H1 (cell line): ENCODE measurements around the gene FAM184B. TPM values are rescaled to one million over a fixed set of nuclear protein-coding genes. Genes with fewer than 3 reads are reported as not detected.

Experiments
- CTCF ChIA-PET: fragments of 300-600 bp; sonication (Branson Sonifier 250); formaldehyde crosslinking; loops from one replicate; lab custom pipeline; 2021; ENCODE audit not compliant: partially characterized antibody; lab: Charles Lee
- POLR2A ChIA-PET: fragments of 300-600 bp; sonication (Branson Sonifier 250); formaldehyde crosslinking; loops from one replicate; lab custom pipeline; 2021; ENCODE audit warnings: inconsistent platforms; ENCODE audit not compliant: partially characterized antibody; lab: Charles Lee
- DNase-seq, 2 experiments: peaks; one replicate each; pipeline versions ENCODE4 v3.0.0 to v3.0.0-alpha.2; 2010 to 2022; ENCODE audit warnings: low spot score in 2 of 2, low read depth in 1 of 2, mixed read lengths in 1 of 2
- FAIRE-seq: peaks from 2 replicates; lab custom pipeline; 2011; peaks lifted over from hg19 to GRCh38; lab: Jason Lieb, UNC
- H2AFZ ChIP-seq: 2 replicates; pipeline ENCODE4 v1.8.1; 2012; ENCODE audit warnings: low read length, inconsistent platforms
- H2AK5ac ChIP-seq: 2 replicates; pipeline ENCODE4 v1.6.1; 2013; ENCODE audit warnings: low read depth, low read length
- H2BK120ac ChIP-seq: replicated peaks from 2 replicates; pipeline ENCODE3; 2013; ENCODE audit warnings: low read depth, low read length, inconsistent platforms
- H2BK12ac ChIP-seq: 2 replicates; pipeline ENCODE4 v1.6.1; 2013; ENCODE audit warnings: low read depth, low read length
- H2BK15ac ChIP-seq: 2 replicates; pipeline ENCODE4 v1.6.1; 2013; ENCODE audit warnings: low read length
- H2BK20ac ChIP-seq: 2 replicates; pipeline ENCODE4 v1.6.1; 2013; ENCODE audit warnings: low read length
- H2BK5ac ChIP-seq: 2 replicates; pipeline ENCODE4 v1.6.1; 2013; ENCODE audit warnings: low read depth, low read length
- H3K14ac ChIP-seq: 2 replicates; pipeline ENCODE4 v1.6.1; 2013; ENCODE audit warnings: inconsistent platforms; ENCODE audit not compliant: insufficient read length
- H3K18ac ChIP-seq: 2 replicates; pipeline ENCODE4 v1.6.1; 2013; ENCODE audit warnings: low read length; ENCODE audit errors: extremely low read depth
- H3K23ac ChIP-seq: 2 replicates; pipeline ENCODE4 v1.6.1; 2013; ENCODE audit warnings: inconsistent platforms; ENCODE audit not compliant: insufficient read length
- H3K23me2 ChIP-seq: 2 replicates; pipeline ENCODE4 v1.6.1; 2013; ENCODE audit warnings: low read depth, low read length
- H3K27ac ChIP-seq: 2 replicates; pipeline ENCODE4 v1.6.1; 2011; ENCODE audit warnings: low read depth, low read length, inconsistent platforms
- H3K27me3 ChIP-seq, 4 experiments: replicated peaks in 1 of 4; 1 replicate in 1 of 4; 2 replicates in 3 of 4; pipeline versions ENCODE4 v1.6.1 to v1.8.1; 2011 to 2013; ENCODE audit warnings: low read length in 3 of 4, mild to moderate bottlenecking in 3 of 4, inconsistent platforms in 2 of 4, mixed read lengths in 2 of 4, moderate library complexity in 1 of 4; ENCODE audit not compliant: control insufficient read depth in 3 of 4, insufficient read depth in 3 of 4; ENCODE audit errors: extremely low read depth in 1 of 4
- H3K36me3 ChIP-seq, 4 experiments: 2 replicates each; pipeline versions ENCODE4 v1.6.1 to v1.8.1; 2011 to 2013; ENCODE audit warnings: mild to moderate bottlenecking in 4 of 4, low read length in 3 of 4, moderate library complexity in 2 of 4, control low read depth in 1 of 4, inconsistent platforms in 1 of 4; ENCODE audit not compliant: insufficient read depth in 4 of 4, control insufficient read depth in 2 of 4
- H3K4ac ChIP-seq: replicated peaks from 2 replicates; pipeline ENCODE3; 2013; ENCODE audit warnings: low read length, low read depth, mixed read lengths, inconsistent platforms; ENCODE audit not compliant: insufficient read length
- H3K4me1 ChIP-seq, 4 experiments: replicated peaks in 1 of 4; 1 replicate in 1 of 4; 2 replicates in 3 of 4; pipeline versions ENCODE4 v1.6.1 to v1.8.1; 2011 to 2013; ENCODE audit warnings: low read length in 3 of 4, inconsistent platforms in 2 of 4, mixed read lengths in 1 of 4; ENCODE audit not compliant: insufficient read depth in 4 of 4, control insufficient read depth in 3 of 4
- H3K4me2 ChIP-seq, 2 experiments: 2 replicates each; pipeline versions ENCODE4 v1.6.1 to v1.8.1; 2011 to 2013; ENCODE audit warnings: low read depth in 2 of 2, low read length in 2 of 2, control low read depth in 1 of 2, inconsistent platforms in 1 of 2, mild to moderate bottlenecking in 1 of 2; ENCODE audit not compliant: insufficient read depth in 1 of 2
- H3K4me3 ChIP-seq, 4 experiments: fragments of 200-600, 300-600 bp in 1 of 4; sonication (generic), shearing (Covaris generic), sonication (Bioruptor Twin) in 1 of 4; 2 replicates each; pipeline versions ENCODE4 v1.5.1 to v1.8.1; 2011 to 2016; ENCODE audit warnings: low read length in 4 of 4, low read depth in 3 of 4, control low read depth in 2 of 4, inconsistent platforms in 2 of 4, mild to moderate bottlenecking in 2 of 4, mixed read lengths in 1 of 4, moderate library complexity in 1 of 4; ENCODE audit not compliant: insufficient read depth in 2 of 4; ENCODE audit errors: extremely low read depth in 1 of 4
- H3K56ac ChIP-seq: replicated peaks from 2 replicates; pipeline ENCODE3; 2013; ENCODE audit warnings: low read depth, mild to moderate bottlenecking, mixed read lengths, low read length, inconsistent platforms; ENCODE audit not compliant: insufficient read length
- H3K79me1 ChIP-seq: 2 replicates; pipeline ENCODE4 v1.6.1; 2013; ENCODE audit warnings: low read depth, low read length, control low read depth
- H3K79me2 ChIP-seq, 2 experiments: 2 replicates each; pipeline versions ENCODE4 v1.6.1 to v1.8.1; 2012 to 2013; ENCODE audit warnings: low read length in 2 of 2, mild to moderate bottlenecking in 2 of 2, inconsistent platforms in 1 of 2; ENCODE audit not compliant: insufficient read depth in 2 of 2, control insufficient read depth in 1 of 2
- H3K9ac ChIP-seq, 4 experiments: replicated peaks in 1 of 4; 1 replicate in 1 of 4; 2 replicates in 3 of 4; pipeline versions ENCODE4 v1.6.1 to v1.8.1; 2011 to 2013; ENCODE audit warnings: low read depth in 3 of 4, low read length in 3 of 4, control low read depth in 2 of 4, mild to moderate bottlenecking in 2 of 4, moderate library complexity in 2 of 4, inconsistent platforms in 1 of 4; ENCODE audit errors: extremely low read depth in 1 of 4
- H3K9me3 ChIP-seq, 2 experiments: 2 replicates each; pipeline versions ENCODE4 v1.6.1 to v1.8.1; 2012 to 2013; ENCODE audit warnings: mild to moderate bottlenecking in 2 of 2, moderate library complexity in 2 of 2, control low read depth in 1 of 2, inconsistent platforms in 1 of 2, low read depth in 1 of 2, low read length in 1 of 2, mixed read lengths in 1 of 2; ENCODE audit not compliant: insufficient read depth in 2 of 2
- H4K20me1 ChIP-seq, 2 experiments: replicated peaks in 1 of 2; 2 replicates each; pipeline versions ENCODE3 to v1.8.1; 2011 to 2013; ENCODE audit warnings: inconsistent platforms in 2 of 2, low read length in 2 of 2, mild to moderate bottlenecking in 1 of 2; ENCODE audit not compliant: insufficient read depth in 2 of 2, control insufficient read depth in 1 of 2
- H4K5ac ChIP-seq: 2 replicates; pipeline ENCODE4 v1.6.1; 2013; ENCODE audit warnings: low read length, low read depth, mixed read lengths, inconsistent platforms; ENCODE audit not compliant: insufficient read length
- H4K8ac ChIP-seq: 2 replicates; pipeline ENCODE4 v1.8.0; 2013; ENCODE audit warnings: mild to moderate bottlenecking, moderate library complexity, low read length, inconsistent platforms; ENCODE audit not compliant: insufficient read depth; ENCODE audit errors: extremely low read depth
- H4K91ac ChIP-seq: replicated peaks from 2 replicates; pipeline ENCODE3; 2013; ENCODE audit warnings: low read length, mixed read lengths, inconsistent platforms; ENCODE audit not compliant: insufficient read length
- SP1 ChIP-seq: IDR thresholded peaks from 2 replicates; pipeline ENCODE4 v1.6.1; 2011; ENCODE audit warnings: low read depth, low read length
- WGBS, 2 experiments: shearing (Covaris generic) in 1 of 2; methylation state at CpG; one replicate each; pipeline versions ENCODE4 v1.1.6 to v1.1.7; 2013 to 2015; ENCODE audit warnings: low lambda C conversion rate in 2 of 2, mixed read lengths in 2 of 2, inconsistent platforms in 1 of 2, low coverage in 1 of 2, missing lambda C conversion rate in 1 of 2; ENCODE audit not compliant: insufficient replicate concordance in 2 of 2, insufficient coverage in 1 of 2, insufficient read length in 1 of 2; ENCODE audit errors: extremely low coverage in 1 of 2, missing lambda C conversion rate in 1 of 2; 5-methylcytosine and 5-hydroxymethylcytosine counted together
- polyA plus RNA-seq, 7 experiments: library from polyadenylated mRNA; depleted of rRNA in 3 of 7; stranded (reverse) in 5 of 7; unstranded in 2 of 7; fragments of >200 nt in 5 of 7; fragments of 200-250 nt in 2 of 7; gene quantifications; 1 replicate in 5 of 7; 2 replicates in 1 of 7; 4 replicates in 1 of 7; pipeline versions ENCODE4 v1.2.1 to v1.2.3, GENCODE V29; 2011 to 2013; ENCODE audit warnings: missing spikeins in 2 of 7, mixed read lengths in 2 of 7
- total RNA-seq: library from RNA; stranded (reverse); fragmentation: NEBNext Ultra II Directional; extraction: Animal tissue kit (Norgen Biotek cat#: 25700); gene quantifications from 2 replicates; pipeline ENCODE4 v1.2.1, GENCODE V29; 2021

FAM184B gene
- total and polyA plus RNA-seq, 2 of the 8 experiments (the other 6 are each of a cell fraction or from before 2014, with no cell fraction given), result 0.05 to 0.39 TPM

DNA sequence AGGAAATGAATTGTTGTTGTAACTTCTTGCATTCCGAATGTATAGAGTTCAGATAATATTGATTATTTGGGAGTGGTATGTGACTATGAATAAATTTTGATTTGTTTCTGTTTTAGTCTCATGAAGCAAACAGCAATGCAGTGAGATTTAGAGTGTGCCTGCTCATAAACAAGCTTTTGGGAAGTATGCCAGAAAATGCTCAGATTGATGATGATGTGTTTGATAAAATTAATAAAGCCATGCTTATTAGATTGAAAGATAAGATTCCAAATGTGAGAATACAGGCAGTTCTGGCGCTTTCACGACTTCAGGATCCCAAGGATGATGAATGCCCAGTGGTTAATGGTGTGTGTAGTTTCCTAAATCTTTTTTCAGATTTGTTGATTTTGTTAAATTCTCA, 31.4 kb upstream of the FAM184B start:
- Histone ChIP-seq H3K36me3 (peaks cover 0 to 39% (median 14%) of the 10 kb centered on the region in 4 experiments; a peak in 6 of 8 replicates), H3K4me3 (peak overlapping the region in 3 of 4 experiments; percentile 5 to 97 (median 18); a peak in 4 of 8 replicates), H2BK5ac (no peak overlapping the region), H2BK120ac (no peak overlapping the region), H3K14ac (no peak overlapping the region), H2BK15ac (no peak overlapping the region), H2BK20ac (no peak overlapping the region), H3K4me2 (peak overlapping the region; percentile 71 to 73), H2AK5ac (no peak overlapping the region), H3K79me1 (no peaks in the 10 kb centered on the region), H3K18ac (no peak overlapping the region), H3K9ac (no peak overlapping the region; a peak in 2 of 7 replicates), H2BK12ac (no peak overlapping the region), H3K23ac (no peak overlapping the region), H2AFZ (no peak overlapping the region), H4K91ac (no peak overlapping the region), H3K9me3 (no peaks in the 10 kb centered on the region), H3K23me2 (peaks cover 3% of the 10 kb centered on the region; the same call in 1 of the 2 replicates), H3K4me1 (peaks cover 0 to 5% (median under 1%) of the 10 kb centered on the region in 4 experiments; a peak in 2 of 7 replicates), H3K27ac (no peak overlapping the region), H3K56ac (no peak overlapping the region), H4K5ac (no peak overlapping the region), H3K79me2 (peaks cover 7 to 88% of the 10 kb centered on the region in 2 experiments; a peak in 3 of 4 replicates), H4K20me1 (peaks cover 6 to 7% of the 10 kb centered on the region in 2 experiments), H4K8ac (no peak overlapping the region), H3K27me3 (no peaks in the 10 kb centered on the region), H3K4ac (no peak overlapping the region)
- DNase-seq (no peak), FAIRE-seq (no peak)
- 93% methylated on average over 3 of the region's 3 CpGs; no CpG with 5 or more reads in 1 of the 2 experiments for WGBS, 2 experiments
- ChIA-PET CTCF (no interaction called here), POLR2A (no interaction called here)
- no peak for TF ChIP-seq SP1
